AG08395 (cell line): ENCODE data around the gene C1orf210.

Experiments used
- DNase-seq: peaks from one replicate; pipeline ENCODE4 v3.0.0; 2012; ENCODE audit warnings: mixed read lengths, low spot score

The C1orf210 gene

GRCh38 chr1:43285269-43285990, at the start of gene C1orf210:
Gene C1orf210 (minus strand): TSS chr1:43285581. CDS start chr1:43283270, 2,311 bp downstream.
- no peak for DNase-seq

DNA sequence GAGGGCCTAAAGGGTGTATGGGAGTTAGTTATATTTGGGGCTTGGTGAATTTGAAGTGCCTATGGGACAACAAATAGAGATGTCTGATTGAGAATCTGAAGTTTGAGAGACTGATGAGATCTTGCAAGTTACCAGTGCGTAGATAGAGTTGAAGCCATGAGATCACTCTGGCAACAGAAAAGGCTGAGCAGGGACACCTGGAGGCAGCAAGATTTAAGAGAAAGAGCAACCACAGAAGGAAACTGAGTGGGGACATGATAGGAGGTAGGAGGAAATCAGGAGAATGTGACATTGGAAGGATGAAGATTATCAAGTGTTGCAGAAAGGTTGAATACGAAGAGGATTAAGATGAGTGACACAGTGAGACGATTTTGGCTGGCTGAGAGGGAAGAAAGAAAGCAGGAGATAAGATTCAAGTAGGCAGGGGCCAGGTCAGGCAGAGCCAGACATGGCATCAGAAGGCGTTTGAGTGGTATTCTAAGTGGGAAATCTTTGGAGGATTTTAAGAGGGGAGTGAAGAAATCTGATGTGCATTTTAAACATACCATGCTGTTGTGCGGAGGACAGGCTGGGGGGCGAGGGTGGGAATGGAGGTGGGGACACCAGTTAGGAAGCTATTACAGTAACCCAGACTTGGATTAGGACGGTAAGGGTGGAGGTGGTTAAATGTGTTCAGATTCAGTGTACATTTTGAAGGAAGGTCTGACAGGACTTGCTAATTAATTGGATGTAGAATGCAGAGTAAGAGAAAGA, 49.2 kb upstream of the C1orf210 start:
- DNase-seq: no peak

GRCh38 chr1:43331688-43332087, 46.3 kb upstream of the C1orf210 start:
- DNase-seq: no peak

- peak; percentile 87 for DNase-seq
These were observed 44.8 kb upstream of the C1orf210 start for GRCh38 chr1:43329995-43330751.

- no peak for DNase-seq
These were observed 42.3 kb upstream of the C1orf210 start for GRCh38 chr1:43327549-43328292.

DNA sequence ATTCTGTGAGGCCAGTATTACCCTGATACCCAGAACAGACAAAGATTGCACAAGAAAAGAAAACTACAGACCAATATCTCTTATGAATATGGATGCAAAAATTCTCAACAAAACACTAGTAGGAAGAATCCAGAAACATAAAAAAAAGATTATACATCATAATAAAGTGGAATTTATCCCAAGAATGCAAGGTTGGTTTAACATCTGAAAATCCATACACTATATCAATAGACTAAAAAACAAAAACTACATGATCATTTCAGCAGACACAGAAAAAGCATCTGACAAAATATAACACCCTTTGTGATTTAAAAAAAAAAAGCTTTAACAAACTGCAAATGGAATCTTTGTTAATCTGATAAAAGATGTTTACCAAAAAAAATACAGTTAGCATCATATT, 40.0 kb upstream of the C1orf210 start:
- no peak for DNase-seq

DNA sequence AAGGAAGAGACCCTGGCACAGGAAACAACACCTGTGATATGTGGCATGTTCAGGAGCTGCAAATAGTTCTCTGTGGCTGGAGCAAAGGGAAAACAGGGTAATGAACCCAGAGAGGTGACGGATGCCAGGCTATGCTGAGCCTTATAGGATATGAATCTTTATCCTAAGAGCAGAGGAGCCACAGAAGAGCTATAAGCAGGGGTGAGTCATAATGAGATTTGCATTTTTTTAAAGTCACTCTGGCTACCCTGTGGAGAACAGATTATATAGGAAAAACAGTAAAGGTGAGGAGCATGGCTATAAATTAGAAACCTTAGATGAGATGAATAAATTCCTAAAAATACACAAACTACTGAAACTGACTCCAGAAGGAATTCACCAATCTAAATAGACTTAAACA, 39.4 kb upstream of the C1orf210 start:
- no peak for DNase-seq

DNA sequence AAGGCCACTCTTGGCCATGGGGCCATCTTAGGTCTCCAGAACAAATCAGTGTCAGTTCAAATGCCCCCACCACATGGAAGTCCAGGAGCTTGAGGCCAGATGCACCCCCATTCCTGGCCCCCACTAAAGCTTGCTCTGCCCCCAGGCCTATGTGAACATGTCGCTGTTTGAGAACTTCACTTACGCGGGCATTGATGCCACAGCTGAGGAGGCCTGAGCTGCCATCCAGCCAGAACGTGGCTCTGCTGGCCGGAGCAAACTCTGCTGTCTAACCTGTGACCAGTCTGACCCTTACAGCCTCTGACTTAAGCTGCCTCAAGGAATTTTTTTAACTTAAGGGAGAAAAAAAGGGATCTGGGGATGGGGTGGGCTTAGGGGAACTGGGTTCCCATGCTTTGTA, 37.1 kb upstream of the C1orf210 start:
- no peak for DNase-seq

DNA sequence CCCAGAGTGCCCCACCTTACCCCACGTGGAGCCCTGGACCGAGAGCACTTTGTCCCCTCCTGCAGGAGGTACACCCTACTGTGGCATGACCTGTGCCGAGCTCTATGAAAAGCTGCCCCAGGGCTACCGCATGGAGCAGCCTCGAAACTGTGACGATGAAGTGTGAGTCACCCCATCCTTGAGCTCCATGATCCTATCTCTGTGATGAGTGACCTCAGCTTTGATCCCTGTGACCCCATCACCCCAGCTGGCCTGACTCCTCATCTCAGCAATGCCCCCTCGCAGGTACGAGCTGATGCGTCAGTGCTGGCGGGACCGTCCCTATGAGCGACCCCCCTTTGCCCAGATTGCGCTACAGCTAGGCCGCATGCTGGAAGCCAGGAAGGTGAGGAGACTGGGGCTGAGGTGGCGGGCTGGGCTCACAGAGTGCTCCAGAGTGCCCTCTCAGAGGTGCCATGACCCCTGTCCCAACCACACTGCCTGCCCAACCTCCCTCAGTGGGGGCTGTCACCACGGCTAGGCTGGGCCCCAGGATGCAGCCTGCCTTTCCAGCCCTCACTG, 36.0 kb upstream of the C1orf210 start:
- no peak for DNase-seq

DNA sequence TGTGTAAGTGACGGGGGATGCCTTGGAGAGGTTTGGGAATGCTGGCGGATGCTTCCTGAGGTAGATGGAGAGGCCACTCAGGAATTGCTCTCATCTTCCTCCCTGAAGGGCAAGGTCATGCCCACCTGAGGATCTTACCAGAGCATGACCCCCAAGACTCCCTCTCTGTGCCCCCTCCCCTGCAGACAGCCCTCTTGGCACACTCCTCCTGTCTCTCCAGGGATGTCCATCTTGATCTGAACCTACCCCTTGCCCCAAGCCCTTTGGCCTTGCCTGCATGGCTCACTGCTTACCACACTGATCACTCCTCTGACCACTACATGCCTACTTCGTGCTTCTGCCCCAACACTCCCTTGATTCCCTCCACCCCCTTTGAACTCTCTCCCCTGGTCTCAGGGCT, 34.4 kb upstream of the C1orf210 start:
- no peak for DNase-seq

- DNase-seq: no peak
These were observed 33.9 kb upstream of the C1orf210 start for GRCh38 chr1:43319288-43319687.

- DNase-seq: no peak
These were observed 33.5 kb upstream of the C1orf210 start for GRCh38 chr1:43318831-43319230.

DNA sequence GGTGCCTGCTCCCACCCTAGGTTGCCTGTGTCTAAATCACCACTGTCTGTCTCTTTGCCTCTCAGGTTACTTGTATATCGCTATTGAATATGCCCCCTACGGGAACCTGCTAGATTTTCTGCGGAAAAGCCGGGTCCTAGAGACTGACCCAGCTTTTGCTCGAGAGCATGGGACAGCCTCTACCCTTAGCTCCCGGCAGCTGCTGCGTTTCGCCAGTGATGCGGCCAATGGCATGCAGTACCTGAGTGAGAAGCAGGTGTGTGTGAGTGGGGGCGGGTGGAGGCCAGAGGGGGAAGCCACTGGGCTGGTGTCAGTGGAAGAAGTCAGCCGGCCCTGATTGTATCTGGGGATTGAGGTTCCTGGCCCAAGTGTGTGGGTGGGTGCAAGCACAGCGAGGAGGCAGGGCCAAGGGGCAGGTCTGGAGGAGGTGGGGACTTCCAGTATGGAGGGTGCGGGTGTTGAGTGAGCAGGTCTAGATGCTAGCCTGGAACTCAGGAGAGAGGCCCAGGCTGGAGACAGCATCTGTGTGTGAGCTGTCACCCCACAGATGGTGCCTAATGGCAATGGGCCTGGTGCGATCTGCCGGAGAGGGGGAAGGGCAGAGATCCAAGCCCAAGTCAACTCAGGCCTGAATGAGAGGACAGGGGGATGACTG, 32.6 kb upstream of the C1orf210 start:
- peak; percentile 35 for DNase-seq

DNA sequence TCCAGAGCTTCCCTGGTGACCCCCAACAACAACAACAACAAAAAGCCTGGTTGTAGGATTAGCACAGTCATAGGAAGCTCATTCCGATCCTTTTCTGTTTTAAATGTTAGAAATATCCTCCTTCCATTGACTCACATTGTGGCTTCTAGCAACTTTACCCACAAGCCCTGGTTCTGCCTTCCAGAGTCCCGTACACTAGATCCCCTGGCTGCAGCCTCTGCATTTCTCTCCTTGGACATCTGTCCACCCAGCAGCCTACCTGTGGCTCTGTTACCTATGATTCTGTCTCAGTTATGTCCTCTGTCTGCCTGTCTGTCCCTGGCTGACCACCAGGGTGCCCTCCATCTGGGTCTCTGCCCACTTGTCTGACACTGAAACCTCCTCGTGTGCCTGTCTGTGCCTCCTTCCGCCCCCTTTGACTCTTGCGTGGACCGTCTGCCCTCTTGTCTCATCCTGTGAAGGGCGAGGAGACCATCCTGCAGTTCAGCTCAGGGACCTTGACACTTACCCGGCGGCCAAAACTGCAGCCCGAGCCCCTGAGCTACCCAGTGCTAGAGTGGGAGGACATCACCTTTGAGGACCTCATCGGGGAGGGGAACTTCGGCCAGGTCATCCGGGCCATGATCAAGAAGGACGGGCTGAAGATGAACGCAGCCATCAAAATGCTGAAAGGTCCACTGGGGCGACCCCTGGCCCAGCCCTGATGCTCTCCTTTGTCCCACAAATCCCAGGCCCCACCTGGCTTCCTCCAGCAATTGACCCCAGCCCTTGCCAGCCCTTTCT, 31.5 kb upstream of the C1orf210 start:
- no peak for DNase-seq

GRCh38 chr1:43315963-43316737, 30.8 kb upstream of the C1orf210 start:
- DNase-seq: no peak

- DNase-seq: no peak
These were observed 30.1 kb upstream of the C1orf210 start for GRCh38 chr1:43315481-43315880.

GRCh38 chr1:43314233-43314632, 28.9 kb upstream of the C1orf210 start:
- DNase-seq: no peak

- DNase-seq: no peak
These were observed 28.4 kb upstream of the C1orf210 start for GRCh38 chr1:43313771-43314170.

- DNase-seq: no peak
These were observed 27.5 kb upstream of the C1orf210 start for GRCh38 chr1:43312663-43313515.
